A673 (cell line): Measurements from ENCODE around the gene THRB. TPM values are rescaled to one million over a fixed set of nuclear protein-coding genes. Genes with fewer than 3 reads are reported as not detected.

Source experiments
- BruUV-seq: library from RNA; stranded (reverse); fragments of 400-500 nt; replicated peaks from 2 replicates; lab custom pipeline; 2021; lab: Mats Ljungman, UMichigan
- CTCF ChIA-PET: fragments of 300-600 bp; sonication (Branson Sonifier 250); formaldehyde crosslinking; loops from one replicate; lab custom pipeline; 2022; ENCODE audit warnings: antibody characterized with exemption; lab: Charles Lee
- POLR2A ChIA-PET: fragments of 300-600 bp; sonication (Branson Sonifier 250); formaldehyde crosslinking; loops from one replicate; lab custom pipeline; 2022; ENCODE audit warnings: antibody characterized with exemption; ENCODE audit not compliant: low non-redundant PET; lab: Charles Lee
- DNase-seq: peaks from one replicate; pipeline ENCODE4 v3.0.0-alpha.2; 2015; ENCODE audit warnings: low spot score
- H3K27ac ChIP-seq: fragments of 200-600 bp; sonication (generic); 2 replicates; pipeline ENCODE4 v1.5.1; 2016; ENCODE audit warnings: mixed run types, low read depth, mild to moderate bottlenecking, mixed read lengths, antibody characterized with exemption, low read length; ENCODE audit not compliant: poor library complexity, severe bottlenecking
- H3K27me3 ChIP-seq: fragments of 200-600 bp; sonication (generic); replicated peaks from 2 replicates; pipeline ENCODE4 v1.6.1; 2017; ENCODE audit warnings: mixed run types, low read depth, mild to moderate bottlenecking, mixed read lengths, antibody characterized with exemption, low read length; ENCODE audit not compliant: insufficient read depth, poor library complexity
- H3K36me3 ChIP-seq: fragments of 200-600 bp; sonication (generic); 2 replicates; pipeline ENCODE4 v1.6.1; 2016; ENCODE audit warnings: mixed run types, mild to moderate bottlenecking, mixed read lengths, antibody characterized with exemption, low read length; ENCODE audit not compliant: insufficient read depth, poor library complexity, severe bottlenecking
- H3K4me1 ChIP-seq: fragments of 200-600 bp; sonication (generic); 2 replicates; pipeline ENCODE4 v1.6.1; 2017; ENCODE audit warnings: mixed run types, mild to moderate bottlenecking, mixed read lengths, antibody characterized with exemption, low read length; ENCODE audit not compliant: insufficient read depth, poor library complexity, severe bottlenecking
- H3K4me3 ChIP-seq: fragments of 200-600 bp; sonication (generic); 2 replicates; pipeline ENCODE4 v1.5.1; 2016; ENCODE audit warnings: low read depth, mixed run types, mild to moderate bottlenecking, mixed read lengths, low read length; ENCODE audit not compliant: poor library complexity, severe bottlenecking
- H3K9me3 ChIP-seq: fragments of 200-600 bp; sonication (generic); 2 replicates; pipeline ENCODE4 v1.6.1; 2016; ENCODE audit warnings: mixed run types, low read depth, mild to moderate bottlenecking, mixed read lengths, antibody characterized with exemption, low read length; ENCODE audit not compliant: poor library complexity, severe bottlenecking
- CTCF ChIP-seq: fragments of 300-800, 200-600 bp; sonication (generic); conservative IDR thresholded peaks from 2 replicates; pipeline ENCODE4 v1.5.1; 2017; ENCODE audit warnings: low read depth, mild to moderate bottlenecking, antibody characterized with exemption, low read length, moderate library complexity, mixed read lengths
- EZH2 ChIP-seq: fragments of 200-600 bp; sonication (generic); IDR thresholded peaks from 2 replicates; pipeline ENCODE4 v1.6.1; 2017; ENCODE audit warnings: borderline replicate concordance, low read depth, mild to moderate bottlenecking, mixed read lengths, antibody characterized with exemption, low read length; ENCODE audit not compliant: poor library complexity, severe bottlenecking
- intact Hi-C: fragments of 100-400 bp; cut with micrococcal nuclease; formaldehyde crosslinking; loops from one replicate; pipeline ENCODE4 v1.10.0; 2022; ENCODE audit not compliant: unreplicated experiment
- total RNA-seq: library from RNA; stranded (reverse); gene quantifications from 2 replicates; pipeline ENCODE4 v1.2.3, GENCODE V29; 2021

The THRB gene
- total RNA-seq, 1 experiment from 2014 or later: 0.11 TPM

GRCh38 chr3:24181256-24181655 lies 313.4 kb downstream of the THRB start:
- BruUV-seq: no TSS peak
- Histone ChIP-seq H3K9me3 (no peaks in the 10 kb centered on the region), H3K4me3 (no peak overlapping the region), H3K27ac (no peak overlapping the region), H3K27me3 (no peaks in the 10 kb centered on the region), H3K4me1 (no peaks in the 10 kb centered on the region), H3K36me3 (no peaks in the 10 kb centered on the region)
- CTCF ChIA-PET: no interaction called here
- POLR2A ChIA-PET: no interaction called here
- no peak for DNase-seq
- TF ChIP-seq EZH2 (no peak), CTCF (no peak)
- intact Hi-C loops: no loop called here

DNA sequence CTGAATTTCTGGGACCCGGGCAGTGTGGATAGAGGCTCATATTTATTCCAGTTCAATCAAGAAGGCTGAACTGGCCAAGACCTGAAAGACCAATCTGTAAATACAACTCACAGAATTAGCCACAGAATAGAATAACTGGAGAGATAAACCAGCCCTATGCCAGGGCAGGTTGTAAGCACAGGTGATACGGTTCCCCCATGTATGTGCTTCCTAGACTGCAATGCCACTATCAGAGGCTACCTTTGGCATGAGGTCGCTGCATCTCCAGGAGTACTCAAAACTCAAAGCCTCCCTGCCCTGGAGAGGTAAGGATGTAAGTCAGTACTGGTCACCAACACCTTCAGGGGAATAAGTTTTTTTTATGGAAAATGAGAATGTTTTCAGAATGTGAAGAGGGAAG lies 314.0 kb downstream of the THRB start:
- Histone ChIP-seq H3K27ac (no peak overlapping the region), H3K36me3 (no peaks in the 10 kb centered on the region), H3K4me1 (no peaks in the 10 kb centered on the region), H3K4me3 (no peak overlapping the region), H3K27me3 (no peaks in the 10 kb centered on the region), H3K9me3 (no peaks in the 10 kb centered on the region)
- intact Hi-C loops: no loop called here
- CTCF ChIA-PET: interaction anchor here (0.5 kb wide), 1 partner anchor 84 kb away, joined by 5 read pairs; no protein-coding TSS in a partner anchor
- BruUV-seq: no TSS peak
- TF ChIP-seq CTCF: no peak
- no peak for TF ChIP-seq EZH2
- POLR2A ChIA-PET: no interaction called here
- DNase-seq: no peak

DNA sequence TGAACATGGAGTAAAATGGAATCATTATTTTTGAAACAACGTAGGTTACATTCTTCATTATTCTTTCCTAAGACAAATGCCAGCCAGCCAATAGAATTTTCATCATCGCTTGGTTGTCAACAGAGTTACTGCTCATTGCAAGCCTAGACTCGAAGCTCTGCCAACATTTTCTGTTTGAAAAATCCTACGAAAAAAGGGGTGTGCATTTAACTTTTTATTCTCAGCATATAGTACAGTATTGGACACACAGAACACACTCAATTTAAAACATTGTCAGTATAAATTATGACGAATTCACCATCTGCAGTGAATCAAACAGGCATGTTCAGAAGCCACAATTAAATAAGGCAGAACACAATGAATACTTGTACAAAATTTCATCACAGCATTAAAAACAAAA lies 317.4 kb downstream of the THRB start:
- H3K4me3 ChIP-seq: no peak overlapping the region
- no peak for DNase-seq
- no peaks in the 10 kb centered on the region for H3K4me1 ChIP-seq
- intact Hi-C loops: no loop called here
- H3K36me3 ChIP-seq: no peaks in the 10 kb centered on the region
- CTCF ChIA-PET: interaction anchor here (0.6 kb wide), 1 partner anchor 10 kb away, joined by 7 read pairs; no protein-coding TSS in a partner anchor
- no peaks in the 10 kb centered on the region for H3K27me3 ChIP-seq
- TF ChIP-seq CTCF (no peak), EZH2 (no peak)
- BruUV-seq: no TSS peak
- no peaks in the 10 kb centered on the region for H3K9me3 ChIP-seq
- POLR2A ChIA-PET: no interaction called here
- H3K27ac ChIP-seq: no peak overlapping the region
